GM23338 (cell line): Measurements from ENCODE around the gene PTRH2. TPM values are rescaled to one million over a fixed set of nuclear protein-coding genes. Genes with fewer than 3 reads are reported as not detected.

Source experiments
- ATAC-seq: fragments of 200-7000 bp; cut with Tn5 transposase; 3 replicates; pipeline ENCODE4 v1.9.1; 2020
- DNase-seq: peaks from one replicate; pipeline ENCODE4 v3.0.0-alpha.2; 2015; ENCODE audit warnings: low spot score
- H2AFZ ChIP-seq: fragments of 200-600 bp; sonication (generic); 2 replicates; pipeline ENCODE4 v1.8.0; 2016; ENCODE audit warnings: antibody characterized with exemption, mild to moderate bottlenecking, moderate library complexity
- H3F3A ChIP-seq: fragments of 200-600 bp; sonication (generic); replicated peaks from 2 replicates; pipeline ENCODE4 v1.8.0; 2017; ENCODE audit warnings: antibody characterized with exemption, mixed run types, low read depth
- H3K27ac ChIP-seq: fragments of 200-600 bp; sonication (generic); 2 replicates; pipeline ENCODE4 v1.6.1; 2016; ENCODE audit warnings: low read depth
- H3K27me3 ChIP-seq: fragments of 200-600 bp; sonication (generic); 2 replicates; pipeline ENCODE4 v1.8.0; 2016; ENCODE audit warnings: mild to moderate bottlenecking, mixed run types, moderate library complexity; ENCODE audit not compliant: insufficient read depth
- H3K36me3 ChIP-seq: fragments of 200-600 bp; sonication (generic); 2 replicates; pipeline ENCODE4 v1.8.0; 2016; ENCODE audit warnings: mild to moderate bottlenecking; ENCODE audit not compliant: insufficient read depth
- H3K4me1 ChIP-seq: fragments of 200-600 bp; sonication (generic); 2 replicates; pipeline ENCODE4 v1.8.0; 2016; ENCODE audit warnings: mild to moderate bottlenecking, moderate library complexity; ENCODE audit not compliant: insufficient read depth
- H3K4me2 ChIP-seq: fragments of 200-600 bp; sonication (generic); 2 replicates; pipeline ENCODE4 v1.7.1; 2017; ENCODE audit warnings: mixed run types
- H3K4me3 ChIP-seq: fragments of 200-600 bp; sonication (generic); 2 replicates; pipeline ENCODE4 v1.6.1; 2016; ENCODE audit warnings: mixed run types
- H3K79me2 ChIP-seq: fragments of 200-600 bp; sonication (generic); replicated peaks from 2 replicates; pipeline ENCODE4 v1.8.0; 2017; ENCODE audit warnings: mild to moderate bottlenecking; ENCODE audit not compliant: insufficient read depth
- H3K9me2 ChIP-seq: fragments of 200-600 bp; sonication (generic); 2 replicates; pipeline ENCODE4 v1.8.0; 2017; ENCODE audit not compliant: insufficient read depth
- H4K20me1 ChIP-seq: fragments of 200-600 bp; sonication (generic); replicated peaks from 2 replicates; pipeline ENCODE4 v1.8.0; 2017; ENCODE audit warnings: mild to moderate bottlenecking; ENCODE audit not compliant: insufficient read depth
- H3K27ac Mint-ChIP-seq: 2 replicates; pipeline ENCODE4 v1.8.0; 2020; ENCODE audit warnings: inconsistent platforms, mild to moderate bottlenecking, moderate library complexity, mixed read lengths
- H3K27me3 Mint-ChIP-seq: 3 replicates; pipeline ENCODE4 v1.8.0; 2022; ENCODE audit warnings: low read depth, mild to moderate bottlenecking, moderate library complexity, mixed read lengths, inconsistent platforms; ENCODE audit not compliant: insufficient read depth, poor library complexity
- H3K36me3 Mint-ChIP-seq: 3 replicates; pipeline ENCODE4 v1.8.0; 2021; ENCODE audit warnings: low read depth, mild to moderate bottlenecking, inconsistent platforms, moderate library complexity, mixed read lengths
- H3K4me1 Mint-ChIP-seq: 3 replicates; pipeline ENCODE4 v1.8.0; 2020; ENCODE audit warnings: mild to moderate bottlenecking, inconsistent platforms, mixed read lengths
- H3K4me3 Mint-ChIP-seq: 3 replicates; pipeline ENCODE4 v1.8.0; 2021; ENCODE audit warnings: moderate library complexity, mild to moderate bottlenecking, inconsistent platforms, mixed read lengths
- H3K9me3 Mint-ChIP-seq: 3 replicates; pipeline ENCODE4 v1.8.0; 2020; ENCODE audit warnings: moderate library complexity, mild to moderate bottlenecking, inconsistent platforms, mixed read lengths
- CREB1 ChIP-seq: fragments of 250-450 bp; sonication (Bioruptor Pico); IDR thresholded peaks from 2 replicates; pipeline ENCODE4 v1.5.0; 2020; ENCODE audit warnings: low read depth, mild to moderate bottlenecking, moderate library complexity
- NANOG ChIP-seq: IDR thresholded peaks from 2 replicates; pipeline ENCODE4 v1.6.1; 2016; ENCODE audit warnings: antibody characterized with exemption, borderline replicate concordance
- POLR2AphosphoS5 ChIP-seq: IDR thresholded peaks from 2 replicates; pipeline ENCODE4 v1.6.1; 2016; ENCODE audit warnings: antibody characterized with exemption, low read depth
- ZNF331 ChIP-seq: fragments of 250-450 bp; sonication (Bioruptor Pico); IDR thresholded peaks from 2 replicates; pipeline ENCODE4 v1.5.0; 2020; ENCODE audit warnings: low read depth, mild to moderate bottlenecking, moderate library complexity
- polyA plus RNA-seq: library from polyadenylated mRNA; unstranded; fragments of >200 nt; fragmentation: Nextera tagmentation; extraction: Ambion mirVana; gene quantifications from 2 replicates; pipeline ENCODE4 v1.2.1, GENCODE V29; 2016
- total RNA-seq: library from RNA; depleted of rRNA; stranded (reverse); fragments of >200 nt; shearing (Covaris generic); gene quantifications from 2 replicates; pipeline ENCODE4 v1.2.3, GENCODE V29; 2014
- TF ChIP-seq, protein P1 (sequence below): fragments of 250-450 bp; sonication (Bioruptor Pico); IDR thresholded peaks from 2 replicates; pipeline ENCODE4 v1.5.0; 2020; ENCODE audit warnings: mild to moderate bottlenecking, moderate library complexity
- TF ChIP-seq, protein P2 (sequence below): IDR thresholded peaks from one replicate; pipeline ENCODE4 v1.6.1; 2018; ENCODE audit warnings: antibody characterized with exemption; ENCODE audit not compliant: unreplicated experiment
- TF ChIP-seq, protein P3 (sequence below), 2 experiments: fragments of 200-600 bp in 1 of 2; sonication (generic) in 1 of 2; conservative IDR thresholded peaks; 2 replicates each; pipeline versions ENCODE4 v1.5.1 to v1.6.1; 2016 to 2017; ENCODE audit warnings: antibody characterized with exemption in 2 of 2, low read depth in 2 of 2, mild to moderate bottlenecking in 2 of 2, moderate library complexity in 1 of 2

The PTRH2 gene
- total and polyA plus RNA-seq, 2 experiments from 2014 or later, result 32.7 to 85.2 TPM

DNA sequence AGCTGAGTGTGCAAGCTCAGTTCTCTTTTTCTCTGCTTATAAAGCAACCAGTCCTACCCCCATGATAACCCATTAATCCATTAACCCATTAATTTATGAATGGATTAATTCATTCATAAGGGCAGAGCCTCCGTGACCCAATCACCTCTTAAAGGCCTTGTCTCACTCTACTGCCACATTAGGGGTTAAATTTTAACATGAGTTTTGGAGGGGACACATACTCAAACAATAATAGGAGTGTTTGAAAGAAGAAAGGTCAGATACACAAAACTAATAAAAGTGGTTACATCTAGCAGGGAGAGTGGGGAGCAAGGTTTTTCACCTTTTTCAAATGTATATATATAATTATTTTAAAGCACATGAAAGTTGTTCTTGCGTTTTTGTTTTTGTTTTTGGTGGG, 7.0 kb upstream of the PTRH2 start:
- no peak overlapping the region for H3K4me3 Mint-ChIP-seq
- H3K4me3 ChIP-seq, result no peak overlapping the region
- no peaks in the 10 kb centered on the region for H3K27me3 Mint-ChIP-seq
- 0 out of 2 replicates have a peak overlapping the region, but pooled peaks have one; percentile 33 for H3K27ac ChIP-seq
- ATAC-seq (no peak), DNase-seq (no peak)
- H3K4me1 ChIP-seq, result no peaks in the 10 kb centered on the region; the same call in 1 of the 2 replicates
- H3K4me2 ChIP-seq, result no peak overlapping the region
- H3K4me1 Mint-ChIP-seq, result peaks cover under 1% of the 10 kb centered on the region; the same call in 2 of the 3 replicates
- peaks cover 96% of the 10 kb centered on the region for H3K79me2 ChIP-seq
- no peaks in the 10 kb centered on the region for H3K36me3 Mint-ChIP-seq
- no peaks in the 10 kb centered on the region for H3K27me3 ChIP-seq
- H3K9me3 Mint-ChIP-seq, result no peaks in the 10 kb centered on the region
- no peaks in the 10 kb centered on the region for H3K36me3 ChIP-seq
- TF ChIP-seq CREB1 (no peak), NANOG (no peak), POLR2AphosphoS5 (no peak), ZNF331 (CRISPR knock-in tag) (no peak)
- TF ChIP-seq, protein P1, sequence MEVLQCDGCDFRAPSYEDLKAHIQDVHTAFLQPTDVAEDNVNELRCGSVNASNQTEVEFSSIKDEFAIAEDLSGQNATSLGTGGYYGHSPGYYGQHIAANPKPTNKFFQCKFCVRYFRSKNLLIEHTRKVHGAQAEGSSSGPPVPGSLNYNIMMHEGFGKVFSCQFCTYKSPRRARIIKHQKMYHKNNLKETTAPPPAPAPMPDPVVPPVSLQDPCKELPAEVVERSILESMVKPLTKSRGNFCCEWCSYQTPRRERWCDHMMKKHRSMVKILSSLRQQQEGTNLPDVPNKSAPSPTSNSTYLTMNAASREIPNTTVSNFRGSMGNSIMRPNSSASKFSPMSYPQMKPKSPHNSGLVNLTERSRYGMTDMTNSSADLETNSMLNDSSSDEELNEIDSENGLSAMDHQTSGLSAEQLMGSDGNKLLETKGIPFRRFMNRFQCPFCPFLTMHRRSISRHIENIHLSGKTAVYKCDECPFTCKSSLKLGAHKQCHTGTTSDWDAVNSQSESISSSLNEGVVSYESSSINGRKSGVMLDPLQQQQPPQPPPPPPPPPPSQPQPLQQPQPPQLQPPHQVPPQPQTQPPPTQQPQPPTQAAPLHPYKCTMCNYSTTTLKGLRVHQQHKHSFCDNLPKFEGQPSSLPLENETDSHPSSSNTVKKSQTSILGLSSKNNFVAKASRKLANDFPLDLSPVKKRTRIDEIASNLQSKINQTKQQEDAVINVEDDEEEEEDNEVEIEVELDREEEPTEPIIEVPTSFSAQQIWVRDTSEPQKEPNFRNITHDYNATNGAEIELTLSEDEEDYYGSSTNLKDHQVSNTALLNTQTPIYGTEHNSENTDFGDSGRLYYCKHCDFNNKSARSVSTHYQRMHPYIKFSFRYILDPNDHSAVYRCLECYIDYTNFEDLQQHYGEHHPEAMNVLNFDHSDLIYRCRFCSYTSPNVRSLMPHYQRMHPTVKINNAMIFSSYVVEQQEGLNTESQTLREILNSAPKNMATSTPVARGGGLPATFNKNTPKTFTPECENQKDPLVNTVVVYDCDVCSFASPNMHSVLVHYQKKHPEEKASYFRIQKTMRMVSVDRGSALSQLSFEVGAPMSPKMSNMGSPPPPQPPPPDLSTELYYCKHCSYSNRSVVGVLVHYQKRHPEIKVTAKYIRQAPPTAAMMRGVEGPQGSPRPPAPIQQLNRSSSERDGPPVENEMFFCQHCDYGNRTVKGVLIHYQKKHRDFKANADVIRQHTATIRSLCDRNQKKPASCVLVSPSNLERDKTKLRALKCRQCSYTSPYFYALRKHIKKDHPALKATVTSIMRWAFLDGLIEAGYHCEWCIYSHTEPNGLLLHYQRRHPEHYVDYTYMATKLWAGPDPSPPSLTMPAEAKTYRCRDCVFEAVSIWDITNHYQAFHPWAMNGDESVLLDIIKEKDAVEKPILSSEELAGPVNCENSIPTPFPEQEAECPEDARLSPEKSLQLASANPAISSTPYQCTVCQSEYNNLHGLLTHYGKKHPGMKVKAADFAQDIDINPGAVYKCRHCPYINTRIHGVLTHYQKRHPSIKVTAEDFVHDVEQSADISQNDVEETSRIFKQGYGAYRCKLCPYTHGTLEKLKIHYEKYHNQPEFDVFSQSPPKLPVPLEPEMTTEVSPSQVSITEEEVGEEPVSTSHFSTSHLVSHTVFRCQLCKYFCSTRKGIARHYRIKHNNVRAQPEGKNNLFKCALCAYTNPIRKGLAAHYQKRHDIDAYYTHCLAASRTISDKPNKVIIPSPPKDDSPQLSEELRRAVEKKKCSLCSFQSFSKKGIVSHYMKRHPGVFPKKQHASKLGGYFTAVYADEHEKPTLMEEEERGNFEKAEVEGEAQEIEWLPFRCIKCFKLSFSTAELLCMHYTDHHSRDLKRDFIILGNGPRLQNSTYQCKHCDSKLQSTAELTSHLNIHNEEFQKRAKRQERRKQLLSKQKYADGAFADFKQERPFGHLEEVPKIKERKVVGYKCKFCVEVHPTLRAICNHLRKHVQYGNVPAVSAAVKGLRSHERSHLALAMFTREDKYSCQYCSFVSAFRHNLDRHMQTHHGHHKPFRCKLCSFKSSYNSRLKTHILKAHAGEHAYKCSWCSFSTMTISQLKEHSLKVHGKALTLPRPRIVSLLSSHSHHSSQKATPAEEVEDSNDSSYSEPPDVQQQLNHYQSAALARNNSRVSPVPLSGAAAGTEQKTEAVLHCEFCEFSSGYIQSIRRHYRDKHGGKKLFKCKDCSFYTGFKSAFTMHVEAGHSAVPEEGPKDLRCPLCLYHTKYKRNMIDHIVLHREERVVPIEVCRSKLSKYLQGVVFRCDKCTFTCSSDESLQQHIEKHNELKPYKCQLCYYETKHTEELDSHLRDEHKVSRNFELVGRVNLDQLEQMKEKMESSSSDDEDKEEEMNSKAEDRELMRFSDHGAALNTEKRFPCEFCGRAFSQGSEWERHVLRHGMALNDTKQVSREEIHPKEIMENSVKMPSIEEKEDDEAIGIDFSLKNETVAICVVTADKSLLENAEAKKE (CRISPR knock-in tag), result no peak
- TF ChIP-seq, protein P2, sequence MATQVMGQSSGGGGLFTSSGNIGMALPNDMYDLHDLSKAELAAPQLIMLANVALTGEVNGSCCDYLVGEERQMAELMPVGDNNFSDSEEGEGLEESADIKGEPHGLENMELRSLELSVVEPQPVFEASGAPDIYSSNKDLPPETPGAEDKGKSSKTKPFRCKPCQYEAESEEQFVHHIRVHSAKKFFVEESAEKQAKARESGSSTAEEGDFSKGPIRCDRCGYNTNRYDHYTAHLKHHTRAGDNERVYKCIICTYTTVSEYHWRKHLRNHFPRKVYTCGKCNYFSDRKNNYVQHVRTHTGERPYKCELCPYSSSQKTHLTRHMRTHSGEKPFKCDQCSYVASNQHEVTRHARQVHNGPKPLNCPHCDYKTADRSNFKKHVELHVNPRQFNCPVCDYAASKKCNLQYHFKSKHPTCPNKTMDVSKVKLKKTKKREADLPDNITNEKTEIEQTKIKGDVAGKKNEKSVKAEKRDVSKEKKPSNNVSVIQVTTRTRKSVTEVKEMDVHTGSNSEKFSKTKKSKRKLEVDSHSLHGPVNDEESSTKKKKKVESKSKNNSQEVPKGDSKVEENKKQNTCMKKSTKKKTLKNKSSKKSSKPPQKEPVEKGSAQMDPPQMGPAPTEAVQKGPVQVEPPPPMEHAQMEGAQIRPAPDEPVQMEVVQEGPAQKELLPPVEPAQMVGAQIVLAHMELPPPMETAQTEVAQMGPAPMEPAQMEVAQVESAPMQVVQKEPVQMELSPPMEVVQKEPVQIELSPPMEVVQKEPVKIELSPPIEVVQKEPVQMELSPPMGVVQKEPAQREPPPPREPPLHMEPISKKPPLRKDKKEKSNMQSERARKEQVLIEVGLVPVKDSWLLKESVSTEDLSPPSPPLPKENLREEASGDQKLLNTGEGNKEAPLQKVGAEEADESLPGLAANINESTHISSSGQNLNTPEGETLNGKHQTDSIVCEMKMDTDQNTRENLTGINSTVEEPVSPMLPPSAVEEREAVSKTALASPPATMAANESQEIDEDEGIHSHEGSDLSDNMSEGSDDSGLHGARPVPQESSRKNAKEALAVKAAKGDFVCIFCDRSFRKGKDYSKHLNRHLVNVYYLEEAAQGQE, result no peak
- TF ChIP-seq, protein P3, sequence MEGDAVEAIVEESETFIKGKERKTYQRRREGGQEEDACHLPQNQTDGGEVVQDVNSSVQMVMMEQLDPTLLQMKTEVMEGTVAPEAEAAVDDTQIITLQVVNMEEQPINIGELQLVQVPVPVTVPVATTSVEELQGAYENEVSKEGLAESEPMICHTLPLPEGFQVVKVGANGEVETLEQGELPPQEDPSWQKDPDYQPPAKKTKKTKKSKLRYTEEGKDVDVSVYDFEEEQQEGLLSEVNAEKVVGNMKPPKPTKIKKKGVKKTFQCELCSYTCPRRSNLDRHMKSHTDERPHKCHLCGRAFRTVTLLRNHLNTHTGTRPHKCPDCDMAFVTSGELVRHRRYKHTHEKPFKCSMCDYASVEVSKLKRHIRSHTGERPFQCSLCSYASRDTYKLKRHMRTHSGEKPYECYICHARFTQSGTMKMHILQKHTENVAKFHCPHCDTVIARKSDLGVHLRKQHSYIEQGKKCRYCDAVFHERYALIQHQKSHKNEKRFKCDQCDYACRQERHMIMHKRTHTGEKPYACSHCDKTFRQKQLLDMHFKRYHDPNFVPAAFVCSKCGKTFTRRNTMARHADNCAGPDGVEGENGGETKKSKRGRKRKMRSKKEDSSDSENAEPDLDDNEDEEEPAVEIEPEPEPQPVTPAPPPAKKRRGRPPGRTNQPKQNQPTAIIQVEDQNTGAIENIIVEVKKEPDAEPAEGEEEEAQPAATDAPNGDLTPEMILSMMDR (conservative IDR thresholded peaks at IDR 0.05; ENCODE audit: low read depth in 2 of 2), result no peak
- no peak overlapping the region for H3K27ac Mint-ChIP-seq
- peaks cover 28% of the 10 kb centered on the region for H4K20me1 ChIP-seq
- H3K9me2 ChIP-seq, result no peaks in the 10 kb centered on the region
- H3F3A ChIP-seq, result no peaks in the 10 kb centered on the region
- no peak overlapping the region for H2AFZ ChIP-seq
